Measurements from ENCODE around the gene CYP4B1.
"Not testable (repeated sequence)": the region's sequence is repeated elsewhere in the genome, so short reads cannot be mapped to it uniquely, and the experiment has no call there.

CYP4B1 gene

DNA sequence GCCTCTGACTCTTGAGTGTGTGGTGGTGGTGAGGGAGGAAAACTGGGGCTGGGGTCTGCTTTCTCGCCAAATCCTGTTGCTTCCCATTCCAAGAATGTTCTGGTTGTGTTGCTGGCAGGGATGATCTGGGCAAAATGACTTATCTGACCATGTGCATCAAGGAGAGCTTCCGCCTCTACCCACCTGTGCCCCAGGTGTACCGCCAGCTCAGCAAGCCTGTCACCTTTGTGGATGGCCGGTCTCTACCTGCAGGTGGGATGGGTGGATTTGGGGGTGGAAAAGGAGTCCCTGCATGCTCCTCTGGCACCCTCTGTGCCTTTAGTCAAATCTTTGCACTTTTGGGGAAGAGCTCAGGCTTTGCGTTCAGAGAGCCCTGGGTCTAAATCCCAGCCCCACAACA lies 18.1 kb downstream of the CYP4B1 start:
- DNase-seq: no peak

GRCh38 chr1:46817814-46818213 lies 19.0 kb downstream of the CYP4B1 start:
- DNase-seq: no peak

GRCh38 chr1:46818591-46818990 lies 19.7 kb downstream of the CYP4B1 start:
- DNase-seq: no peak

GRCh38 chr1:46819335-46819734 lies 20.5 kb downstream of the CYP4B1 start:
- no peak for DNase-seq

DNA sequence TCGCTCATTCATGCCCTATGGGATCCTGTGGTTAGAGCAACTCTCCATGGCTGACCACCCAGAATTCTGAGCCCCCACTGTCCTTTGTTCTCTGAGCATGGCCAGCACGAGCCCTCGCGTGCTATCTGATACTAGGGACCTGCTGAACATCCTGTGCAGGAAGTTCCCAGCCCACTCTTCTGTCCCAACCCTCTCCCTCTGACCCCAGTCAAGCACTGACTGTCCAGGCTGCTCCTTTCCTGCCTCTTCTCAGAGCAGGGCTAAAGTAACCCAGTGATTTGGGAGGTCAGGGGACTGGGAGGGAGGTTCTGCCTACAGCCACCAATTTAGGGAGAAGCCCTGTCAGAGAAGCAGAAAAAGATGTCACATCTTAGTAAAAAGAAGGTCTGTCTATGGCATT lies 21.2 kb downstream of the CYP4B1 start:
- DNase-seq: no peak

- no peak for DNase-seq
Observed at GRCh38 chr1:46820560-46821060, 21.8 kb downstream of the CYP4B1 start.

DNA sequence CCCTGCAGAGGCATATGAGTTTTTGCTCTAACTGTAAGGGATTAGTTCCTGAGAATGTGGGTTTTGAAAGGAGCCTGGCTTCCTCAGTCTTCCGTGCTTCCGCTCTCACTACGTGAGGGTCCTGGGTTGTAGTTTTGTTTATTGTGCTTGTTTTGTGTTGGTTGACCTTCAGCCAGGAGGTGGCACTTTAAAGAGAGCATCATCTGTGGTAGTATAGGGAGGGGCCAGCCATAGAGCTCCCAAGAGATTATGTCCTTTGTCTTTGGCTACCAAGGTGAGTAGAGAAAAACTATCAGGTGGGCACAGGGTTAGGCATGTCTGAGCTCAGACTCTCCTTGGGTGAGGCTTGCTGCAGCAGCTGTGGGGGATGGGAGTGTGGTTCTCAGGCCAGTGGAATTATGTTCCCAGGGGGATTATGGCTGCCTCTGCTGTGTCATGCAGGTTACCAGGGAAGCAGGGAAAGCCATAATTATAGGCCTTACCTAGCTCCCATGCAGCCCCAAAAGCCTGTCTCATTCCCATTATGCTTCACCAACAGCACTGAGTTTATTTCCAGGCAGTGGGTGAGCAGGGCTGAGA lies 23.5 kb downstream of the CYP4B1 start:
- no peak for DNase-seq

DNA sequence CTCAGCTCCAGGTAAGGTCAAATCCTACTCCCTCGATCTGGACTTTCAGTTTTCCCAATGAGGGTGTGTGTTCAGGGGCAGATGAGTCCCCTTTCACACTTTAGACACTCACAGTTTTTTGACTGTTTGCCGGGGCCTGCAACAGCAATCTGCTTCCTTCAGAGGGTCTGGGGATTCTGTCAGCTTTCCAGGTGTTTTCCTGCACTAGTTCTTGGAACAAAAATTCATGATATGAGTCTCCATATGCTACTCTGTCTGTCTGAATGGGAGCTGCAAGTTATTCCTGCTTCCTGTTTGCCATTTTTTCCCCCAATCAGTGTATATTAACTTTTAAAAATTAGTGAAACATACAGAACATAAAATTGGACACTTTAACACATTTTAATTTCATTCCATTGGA lies 24.3 kb downstream of the CYP4B1 start:
- no peak for DNase-seq

- not testable (repeated sequence) for DNase-seq
Observed at GRCh38 chr1:46826892-46827291, 28.0 kb downstream of the CYP4B1 start.

DNA sequence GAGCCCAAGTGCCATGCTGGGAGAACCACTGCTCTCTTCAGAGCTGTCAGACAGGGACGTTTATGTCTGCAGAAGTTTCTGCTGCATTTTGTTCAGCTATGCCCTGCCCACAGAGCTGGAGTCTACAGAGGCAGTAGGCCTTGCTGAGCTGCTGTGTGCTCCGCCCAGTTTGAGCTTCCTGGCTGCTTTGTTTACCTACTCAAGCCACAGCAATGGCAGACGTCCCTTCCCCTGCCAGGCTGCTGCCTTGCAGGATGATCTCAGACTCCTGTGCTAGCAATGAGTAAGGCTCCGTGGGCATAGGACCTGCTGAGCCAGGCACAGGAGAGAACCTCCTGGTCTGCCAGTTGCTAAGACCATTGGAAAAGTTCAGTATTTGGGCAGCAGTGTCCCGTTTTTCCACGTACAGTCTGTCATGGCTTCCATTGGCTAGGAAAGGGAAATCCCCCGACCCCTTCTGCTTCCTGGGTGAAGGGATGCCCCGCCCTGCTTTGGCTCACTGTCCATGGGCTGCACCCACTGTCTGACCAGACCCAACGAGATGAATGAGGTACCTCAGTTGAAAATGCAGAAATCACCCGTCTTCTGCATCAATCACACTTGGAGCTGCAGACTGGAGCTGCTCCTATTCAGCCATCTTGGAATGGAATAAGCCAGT lies 31.9 kb downstream of the CYP4B1 start:
- DNase-seq: no peak

DNA sequence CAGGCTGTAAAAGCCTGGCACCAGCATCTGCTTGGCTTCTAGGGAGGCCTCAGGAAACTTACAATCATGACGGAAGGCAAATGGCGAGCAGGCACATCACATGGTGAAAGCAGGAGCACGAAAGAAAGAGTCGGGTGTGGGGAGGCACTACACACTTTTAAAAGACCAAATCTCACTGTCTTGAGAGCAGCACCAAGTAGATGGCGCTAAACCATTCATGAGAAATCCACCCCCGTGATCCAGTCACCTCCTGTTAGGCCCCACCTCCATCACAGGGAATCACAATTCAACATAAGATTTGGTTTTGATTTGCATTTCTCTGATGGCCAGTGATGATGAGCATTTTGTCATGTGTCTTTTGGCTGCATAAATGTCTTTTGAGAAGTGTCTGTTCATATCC lies 36.6 kb downstream of the CYP4B1 start:
- DNase-seq: not testable (repeated sequence)

- not testable (repeated sequence) for DNase-seq
Observed at GRCh38 chr1:46846386-46846785, 47.5 kb downstream of the CYP4B1 start.

DNA sequence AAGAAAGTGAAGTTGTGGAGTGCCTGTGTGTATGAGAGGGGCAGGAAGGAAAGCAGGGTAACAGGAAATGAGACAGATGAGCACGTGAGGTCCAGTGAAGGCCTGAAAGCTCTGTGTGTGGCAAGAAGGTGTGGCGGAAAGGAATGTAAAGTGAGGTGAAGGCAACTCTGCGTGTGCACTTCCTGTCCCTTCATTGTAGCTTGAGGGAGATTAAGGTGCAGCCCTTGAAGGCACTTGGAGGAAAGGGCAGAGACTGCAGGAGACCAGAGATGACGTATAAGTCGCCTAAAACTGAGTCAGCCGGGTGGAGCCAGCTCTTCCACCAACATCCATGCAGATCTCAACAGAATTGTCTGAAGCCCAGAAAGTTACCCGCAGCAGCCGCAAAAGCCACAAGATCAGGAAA lies 58.8 kb downstream of the CYP4B1 start:
- not testable (repeated sequence) for DNase-seq

- no peak for DNase-seq
Observed at GRCh38 chr1:46862348-46862747, 63.5 kb downstream of the CYP4B1 start.
